Sigmoid colon (tissue), 4 donors: ENCODE results near the gene IMP4.

Experiments
- CTCF ChIP-seq, 4 experiments: fragments of 450-650 bp in 3 of 4; fragments of 200-600 bp in 1 of 4; IDR thresholded peaks; one replicate each; pipeline ENCODE4 v1.5.1; 2016 to 2019; ENCODE audit warnings: antibody characterized with exemption in 4 of 4, mild to moderate bottlenecking in 3 of 4, moderate library complexity in 2 of 4
- POLR2AphosphoS5 ChIP-seq, 4 donors: sonication (generic); formaldehyde crosslinking; IDR thresholded peaks; one replicate each; pipeline ENCODE4 v1.6.1; 2017; ENCODE audit warnings: antibody characterized with exemption in 4 of 4

DNA sequence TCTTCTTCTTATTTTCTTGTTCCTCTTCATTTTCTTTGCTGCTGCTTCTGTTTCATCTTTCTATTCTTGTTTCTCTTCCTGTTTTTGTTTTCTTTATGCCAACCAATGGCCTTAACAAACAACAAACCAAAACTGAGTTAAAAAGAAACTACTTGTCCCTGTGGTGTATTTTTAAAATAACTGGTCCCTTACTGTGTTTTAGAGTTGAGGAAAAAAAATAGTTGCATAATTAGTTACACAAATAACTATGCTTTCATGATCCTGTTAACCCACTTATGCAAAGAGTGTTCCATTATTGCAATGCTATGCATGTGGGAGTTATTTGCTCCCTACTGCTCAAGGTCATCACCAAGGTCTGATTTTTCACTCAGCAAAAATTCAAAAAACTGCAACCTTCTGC is 39.5 kb upstream of the IMP4 start:
- TF ChIP-seq CTCF (IDR thresholded peaks at IDR 0.05) (no peak), POLR2AphosphoS5 (IDR thresholded peaks at IDR 0.05) (no peak)
